Superior temporal gyrus (tissue), 1 donor: ENCODE data around the gene RPF1.
"Not testable (repeated sequence)": the region's sequence is repeated elsewhere in the genome, so short reads cannot be mapped to it uniquely, and the experiment has no call there.

ENCODE experiments used
- DNase-seq: peaks from one replicate; pipeline ENCODE4 v3.0.0-alpha.2; 2016; ENCODE audit errors: extremely low spot score

Gene RPF1

DNA sequence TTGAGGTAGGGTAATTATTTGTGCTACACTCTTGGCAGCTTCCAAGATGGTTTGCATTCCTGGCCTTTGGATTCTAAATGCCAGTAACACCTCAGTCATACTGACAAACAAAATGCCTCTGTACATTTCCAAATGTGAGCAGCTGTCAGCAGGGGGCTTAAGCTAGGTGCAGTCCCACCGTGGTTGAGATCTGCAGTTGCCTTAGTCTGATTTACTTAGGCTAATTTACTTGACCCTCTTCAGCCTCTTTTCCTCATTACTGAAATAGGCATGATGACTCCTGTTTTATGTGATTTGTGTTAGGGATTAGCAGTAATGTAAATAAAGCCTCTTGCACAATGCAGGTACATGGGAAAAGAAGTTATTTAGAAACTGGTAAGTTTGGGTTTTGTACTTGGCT is 13.7 kb downstream of the RPF1 start:
- DNase-seq = no peak

DNA sequence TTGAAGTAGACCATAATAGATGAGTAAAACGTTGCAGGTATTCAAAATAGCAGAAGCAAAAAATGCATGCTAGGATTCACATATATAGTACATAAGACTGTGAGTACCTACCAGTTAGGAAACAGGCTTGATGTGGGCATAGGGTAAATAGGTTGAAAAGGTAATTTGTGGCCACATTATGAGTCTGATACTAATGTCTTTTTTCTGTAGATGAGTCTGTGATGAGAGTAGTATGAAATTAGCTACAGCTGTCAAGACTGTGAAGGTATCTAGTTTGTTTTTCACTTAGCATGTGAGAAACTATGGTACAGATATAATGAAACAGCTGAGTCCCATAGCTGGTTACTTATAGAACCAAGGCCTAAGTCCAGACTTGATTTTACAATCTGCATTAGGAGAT is 14.7 kb downstream of the RPF1 start:
- DNase-seq = no peak

DNA sequence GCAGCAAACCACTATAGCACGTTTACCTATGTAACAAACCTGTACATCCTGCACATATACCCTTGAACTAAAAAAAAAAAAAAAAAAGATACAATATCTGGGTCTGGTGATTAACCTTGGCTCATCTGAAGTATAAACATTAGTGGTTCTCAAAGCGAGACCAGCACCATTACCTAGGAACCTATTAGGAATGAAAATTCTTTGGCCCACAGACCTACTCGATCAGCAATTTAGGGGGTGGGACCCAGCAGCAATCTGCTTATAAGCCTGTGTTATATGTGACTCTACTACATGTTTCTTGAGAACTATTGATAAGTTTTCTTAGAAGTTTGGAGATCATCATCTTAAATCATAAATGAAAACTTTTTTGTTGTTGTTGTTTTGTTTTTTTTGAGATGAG is 17.4 kb downstream of the RPF1 start:
- DNase-seq = no peak

DNA sequence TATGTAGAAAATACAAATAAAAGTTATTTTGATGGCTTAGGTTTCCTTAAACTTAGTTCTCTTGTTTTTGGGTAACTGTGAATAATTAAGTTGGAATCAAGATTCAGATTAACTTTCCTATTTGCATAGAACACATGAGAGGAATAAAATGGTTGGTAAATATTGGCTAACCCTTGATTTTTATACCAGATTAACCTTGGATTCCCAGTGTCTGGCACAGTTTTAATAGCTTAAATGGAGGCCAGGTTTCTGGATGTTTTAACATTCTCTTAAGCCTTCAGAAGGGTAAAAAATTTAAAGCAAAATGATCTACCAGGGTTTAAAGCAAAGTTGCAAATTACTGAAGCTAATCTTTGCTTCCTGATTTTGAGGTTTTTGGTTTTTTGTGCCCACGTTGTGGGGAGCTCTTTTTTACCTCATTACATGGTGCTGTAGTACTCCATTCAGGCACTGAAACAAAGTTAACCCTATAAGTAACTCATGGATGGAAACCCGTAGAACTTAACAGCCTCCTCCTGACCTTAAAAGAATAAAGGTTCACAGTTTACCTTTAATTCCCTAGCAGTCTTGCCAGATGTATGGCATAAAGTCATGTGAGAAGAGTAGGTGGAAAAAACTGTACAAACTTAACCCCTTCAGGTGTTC is 18.7 kb downstream of the RPF1 start:
- no peak for DNase-seq

DNA sequence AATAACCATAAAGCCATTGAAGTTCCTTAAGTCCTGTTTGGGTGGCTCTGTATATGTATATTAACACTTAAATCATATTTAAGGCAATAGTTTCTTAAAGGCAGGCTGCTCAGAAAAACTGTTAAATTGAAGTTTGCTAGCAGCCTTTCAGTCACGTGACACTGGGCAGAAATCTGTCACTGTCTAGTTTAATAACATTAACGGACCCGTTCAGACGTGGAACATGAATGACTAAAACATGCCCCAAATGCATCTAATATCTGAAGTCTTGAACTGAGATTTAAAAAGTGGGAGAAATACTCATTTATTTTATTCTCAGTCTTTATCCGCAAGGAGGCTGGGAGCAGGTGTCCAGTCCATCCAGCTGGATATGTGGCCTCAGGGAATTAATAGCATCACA is 23.9 kb downstream of the RPF1 start:
- DNase-seq = no peak

DNA sequence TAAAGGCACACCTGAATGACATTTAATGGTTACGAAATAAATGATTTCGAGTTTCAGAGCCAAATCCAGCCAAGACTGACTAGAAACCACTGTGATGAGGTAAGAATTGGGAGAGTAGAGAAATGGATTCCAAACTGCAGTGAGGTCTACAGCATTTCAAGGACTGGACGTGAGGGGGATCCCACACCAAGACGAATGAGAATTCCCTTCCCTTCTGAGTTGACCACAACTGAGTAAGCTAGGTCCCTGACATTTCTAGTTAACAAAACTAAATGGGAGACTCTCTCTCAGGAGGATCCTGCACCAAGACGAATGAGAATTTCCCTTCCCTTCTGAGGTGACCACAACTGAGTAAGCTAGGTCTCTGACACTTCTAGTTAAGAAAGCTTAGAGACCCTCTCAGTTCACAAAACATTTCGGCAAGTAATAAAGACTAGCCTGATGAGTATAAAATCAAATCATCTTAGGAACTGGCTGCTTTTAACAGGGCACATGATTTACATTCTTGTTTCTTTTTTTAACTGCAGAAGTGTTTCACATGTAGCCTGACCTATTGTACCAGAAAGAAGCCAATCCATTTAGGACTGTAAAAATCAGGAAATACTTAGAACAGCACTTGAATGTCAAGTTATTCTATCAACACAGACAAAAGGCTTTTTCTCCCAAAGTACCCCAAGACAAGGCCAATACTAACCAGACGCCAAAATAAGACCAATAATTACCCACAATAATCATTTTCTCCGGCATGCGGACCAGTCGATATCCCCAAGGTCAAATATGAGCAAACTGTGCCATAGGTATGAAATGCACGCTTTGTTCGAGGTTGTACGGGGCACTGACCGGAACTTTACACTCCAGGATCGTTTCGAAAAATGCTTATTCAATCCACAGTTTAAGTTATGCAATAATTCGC is 25.8 kb downstream of the RPF1 start:
- DNase-seq = peak; percentile 40

DNA sequence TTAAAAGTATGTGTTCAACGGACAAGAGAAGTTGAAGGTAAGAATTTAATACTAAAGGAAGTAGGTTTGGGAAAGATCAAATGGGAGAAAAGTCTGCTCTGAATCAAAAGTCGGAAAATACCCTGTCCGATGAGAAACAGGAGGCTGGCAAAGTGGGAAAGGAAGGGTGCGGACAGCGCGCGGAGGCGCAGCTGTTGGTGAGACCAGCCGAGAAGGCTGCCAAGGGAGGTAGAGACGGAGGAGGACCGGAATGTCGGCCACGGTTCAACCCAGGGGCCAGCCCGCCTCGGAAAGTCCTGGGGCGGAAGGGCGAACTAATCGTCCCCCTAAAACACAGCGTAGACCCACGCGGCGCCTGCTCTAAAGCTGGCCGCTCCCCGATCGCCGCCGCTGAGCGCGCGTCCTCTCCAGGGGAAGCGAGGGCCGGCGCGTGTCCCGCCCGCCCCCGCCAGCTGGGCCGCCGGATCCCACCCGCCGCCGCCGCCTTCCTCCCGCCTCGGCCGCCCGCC is 26.5 kb downstream of the RPF1 start:
- peak; percentile 43 for DNase-seq

DNA sequence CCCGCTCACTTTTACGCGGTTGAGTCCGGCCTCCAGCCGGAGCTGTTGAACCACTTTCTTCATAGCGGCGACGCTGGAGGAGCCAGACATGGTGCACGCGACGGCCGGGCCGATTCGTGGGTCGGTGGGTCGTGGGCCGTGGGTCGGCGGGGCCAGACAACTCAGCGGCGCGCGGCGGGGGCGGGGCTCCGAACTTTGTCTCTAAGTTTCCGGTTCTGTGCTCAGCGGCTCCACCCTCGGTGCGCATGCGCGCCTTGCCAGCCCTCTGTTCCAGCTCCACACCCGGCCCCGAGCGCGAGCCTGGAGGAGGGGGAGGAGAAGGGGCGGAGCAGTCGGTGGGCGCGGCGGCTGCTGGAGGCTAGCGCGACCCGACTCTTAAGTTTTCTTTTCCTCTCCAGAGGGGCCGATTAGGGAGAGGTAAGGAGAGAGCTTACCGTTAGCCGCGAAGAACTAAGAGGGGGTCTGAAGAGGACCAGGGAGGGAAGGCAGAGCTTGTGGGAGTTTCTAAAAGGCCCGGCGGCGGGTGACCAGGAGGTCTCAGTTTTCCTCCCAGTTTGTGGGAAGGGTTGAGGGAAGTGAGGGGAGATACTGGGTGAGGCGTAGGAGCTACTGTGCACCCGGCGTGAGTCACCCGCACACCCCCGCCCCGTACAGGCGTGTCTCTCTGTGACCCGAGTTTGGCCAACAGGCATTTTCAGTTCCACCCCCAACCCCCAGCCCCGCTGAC is 27.1 kb downstream of the RPF1 start, which contains the start of the genes GNG5 and SPATA1:
Gene GNG5 (minus strand): TSS at position 580 of the 727 bp plus-strand sequence. CDS start 490 bp downstream, at position 90.
Gene SPATA1 (plus strand): TSS at position 385 of the 727 bp plus-strand sequence. CDS start 9,974 bp downstream, outside the sequence.
- peak; percentile 96 for DNase-seq

DNA sequence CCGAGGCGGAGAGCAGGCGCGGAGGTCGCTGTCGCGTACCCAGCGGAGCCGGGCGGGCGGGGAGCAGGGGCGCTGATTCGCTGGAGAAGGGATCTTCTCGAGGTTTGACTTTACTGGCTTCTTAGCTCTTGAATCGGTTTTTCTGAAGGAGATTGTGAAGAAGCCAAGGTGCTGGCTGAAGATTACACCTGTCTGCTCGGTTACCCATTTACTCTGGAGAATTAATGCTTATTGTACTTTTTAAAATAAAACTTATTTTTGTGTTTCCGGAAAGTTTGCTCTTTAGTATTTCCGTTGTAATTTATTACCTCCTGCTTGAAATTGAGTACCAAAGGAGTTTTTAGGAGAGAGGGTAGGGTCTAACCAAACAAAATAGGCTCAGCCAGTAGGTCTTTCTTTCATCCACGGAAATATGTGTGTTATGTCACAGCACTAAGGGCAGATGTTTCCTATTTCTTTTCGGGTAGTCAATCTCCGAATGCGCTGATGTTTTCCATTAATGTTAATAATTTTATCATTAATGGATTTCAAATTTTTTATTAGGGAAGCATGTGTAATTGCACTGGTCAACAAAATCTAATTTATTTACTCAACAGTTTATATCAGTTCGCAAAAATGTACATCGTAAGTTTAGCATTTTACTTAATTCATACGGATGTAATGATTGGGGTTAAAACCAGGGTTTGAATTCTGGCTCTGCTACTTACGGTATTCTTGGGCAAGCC is 27.8 kb downstream of the RPF1 start:
- DNase-seq = no peak

DNA sequence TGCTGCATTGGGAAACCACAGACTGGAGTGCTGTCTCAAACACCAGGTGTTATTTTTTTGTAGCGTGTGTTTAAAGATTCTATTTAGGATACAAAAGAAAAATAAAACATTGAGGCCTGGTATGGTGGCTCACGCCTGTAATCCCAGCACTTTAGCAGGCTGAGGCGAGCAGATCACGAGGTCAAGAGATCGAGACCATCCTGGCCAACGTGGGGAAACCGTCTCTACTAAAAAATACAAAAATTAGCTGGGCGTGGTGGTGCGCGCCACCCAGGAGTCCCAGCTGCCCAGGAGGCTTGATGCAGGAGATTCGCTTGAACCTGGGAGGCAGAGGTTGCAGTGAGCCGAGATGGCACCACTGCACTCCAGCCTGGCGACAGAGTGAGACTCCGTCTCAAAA is 28.8 kb downstream of the RPF1 start:
- DNase-seq = not testable (repeated sequence)

DNA sequence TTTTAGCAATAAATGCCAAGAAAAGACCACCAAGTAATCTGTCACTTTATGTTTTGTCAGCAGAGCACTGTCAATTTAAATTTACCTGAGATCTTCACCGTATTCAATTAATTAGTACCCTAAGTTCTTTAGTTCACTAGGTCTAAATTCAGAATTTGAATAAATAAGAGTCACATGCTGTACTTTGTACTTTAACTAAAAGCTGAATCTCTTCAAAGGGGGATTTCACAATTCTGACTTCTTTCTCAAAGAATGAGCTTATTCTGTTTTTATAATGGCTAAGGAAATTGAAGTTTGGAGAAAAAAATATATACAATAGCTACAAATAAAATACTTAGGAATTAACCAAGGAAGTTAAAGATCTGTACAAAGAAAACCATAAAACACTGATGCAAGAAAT is 29.4 kb downstream of the RPF1 start:
- DNase-seq = no peak

DNA sequence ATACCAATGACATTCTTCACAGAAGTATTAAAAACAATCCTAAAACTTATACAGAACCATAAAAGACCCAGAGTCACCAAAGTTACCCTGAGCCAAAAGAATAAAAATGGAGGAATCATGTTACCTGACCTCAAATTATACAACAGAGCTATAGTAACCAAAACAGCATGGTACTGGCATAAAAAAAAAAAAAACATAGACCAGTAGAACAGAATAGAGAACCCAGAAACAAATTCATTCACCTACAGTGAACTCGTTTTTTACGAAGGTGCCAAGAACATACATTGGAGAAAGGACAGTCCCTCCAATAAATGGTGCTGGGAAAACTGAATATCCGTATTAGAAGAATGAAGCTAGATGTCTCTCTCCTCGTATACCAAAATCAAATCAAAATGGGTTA is 30.0 kb downstream of the RPF1 start:
- no peak for DNase-seq

DNA sequence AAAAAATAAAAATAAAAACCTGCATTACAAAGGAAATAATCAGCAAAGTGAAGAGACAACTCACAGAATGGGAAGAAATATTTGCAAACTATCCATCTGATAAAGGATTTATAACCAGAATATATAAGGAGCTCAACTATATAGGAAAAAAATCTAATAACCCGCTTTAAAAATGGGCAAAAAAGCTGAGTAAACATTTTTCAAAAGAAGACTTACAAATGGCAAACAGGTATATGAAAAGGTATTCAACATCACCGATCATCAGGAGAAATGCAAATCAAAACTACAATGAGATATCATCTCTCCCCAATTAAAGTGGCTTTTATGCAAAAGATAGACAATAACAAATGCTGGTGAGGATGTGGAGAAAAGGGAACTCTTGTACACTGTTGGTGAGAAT is 31.1 kb downstream of the RPF1 start:
- no peak for DNase-seq

DNA sequence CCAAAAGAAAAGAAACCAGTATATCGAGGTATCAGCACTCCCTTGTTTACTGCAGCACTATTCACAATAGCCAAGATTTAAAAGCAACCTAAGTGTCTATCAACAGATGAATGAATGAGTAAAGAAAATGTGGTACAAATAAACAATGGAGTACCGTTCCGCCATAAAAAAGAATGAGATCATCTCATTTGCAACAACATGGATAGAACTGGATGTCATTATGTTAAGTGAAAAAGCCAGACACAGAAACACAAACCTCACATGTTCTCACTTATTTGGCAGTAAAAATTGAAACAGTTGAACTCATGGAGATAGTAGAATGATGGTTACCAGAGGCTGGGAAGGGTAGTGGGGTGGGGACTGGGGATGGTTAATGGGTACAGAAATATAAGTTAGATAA is 31.6 kb downstream of the RPF1 start:
- no peak for DNase-seq

DNA sequence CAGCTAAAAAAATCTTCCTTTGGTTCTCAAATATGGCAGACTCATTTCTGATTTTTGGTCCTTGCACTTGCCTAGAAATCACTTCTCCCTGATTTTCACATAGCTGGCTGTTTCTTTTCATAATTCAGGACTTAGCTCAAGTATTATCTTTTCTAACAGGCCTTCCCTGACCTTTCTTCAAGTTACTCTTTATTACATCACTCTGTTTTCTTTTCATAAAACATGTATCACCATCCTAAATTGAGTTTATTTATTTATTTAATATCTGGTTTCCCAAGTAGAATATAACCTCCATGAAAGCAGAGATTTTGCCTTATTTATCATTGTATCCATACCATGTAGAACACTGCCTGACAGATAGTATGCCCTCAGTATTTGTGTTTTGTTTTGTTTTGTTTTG is 45.5 kb downstream of the RPF1 start:
- DNase-seq = no peak

DNA sequence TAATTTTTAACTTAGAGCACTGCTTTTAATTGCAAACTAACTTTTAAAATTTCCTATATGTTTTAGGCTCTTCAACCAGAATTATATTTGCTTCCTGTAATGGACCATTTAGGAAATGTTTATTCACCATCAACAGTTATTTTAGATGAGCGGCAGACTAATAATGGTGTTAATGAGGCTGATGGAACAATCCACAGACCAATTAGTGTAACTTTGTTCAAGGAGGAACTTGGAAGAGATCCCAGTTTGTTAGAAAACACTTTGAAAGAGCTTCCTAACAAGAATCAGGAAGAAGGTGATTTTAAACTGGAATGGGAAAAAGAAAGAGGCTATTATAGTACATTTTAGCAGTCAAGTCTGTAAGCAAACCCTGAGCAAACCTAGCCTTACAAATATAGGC is 46.7 kb downstream of the RPF1 start:
- no peak for DNase-seq

DNA sequence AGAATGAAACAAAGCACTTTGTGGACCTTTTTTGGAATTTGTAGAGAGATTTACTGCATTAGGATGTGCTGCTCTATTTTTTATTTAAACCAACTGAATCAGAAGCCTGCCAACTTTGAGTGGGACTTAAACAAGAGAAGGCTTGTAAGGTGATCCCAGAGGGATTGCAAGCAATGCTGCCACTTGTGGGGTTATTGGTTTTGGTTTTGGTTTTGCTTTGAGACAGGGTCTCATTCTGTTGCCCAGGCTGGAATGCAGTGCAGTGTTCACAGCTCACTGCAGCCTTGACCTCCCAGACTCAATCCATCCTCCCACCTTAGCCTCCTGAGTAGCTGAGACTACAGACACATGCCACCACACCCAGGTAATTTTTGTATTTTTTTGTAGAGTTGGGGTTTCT is 59.5 kb downstream of the RPF1 start:
- no peak for DNase-seq

DNA sequence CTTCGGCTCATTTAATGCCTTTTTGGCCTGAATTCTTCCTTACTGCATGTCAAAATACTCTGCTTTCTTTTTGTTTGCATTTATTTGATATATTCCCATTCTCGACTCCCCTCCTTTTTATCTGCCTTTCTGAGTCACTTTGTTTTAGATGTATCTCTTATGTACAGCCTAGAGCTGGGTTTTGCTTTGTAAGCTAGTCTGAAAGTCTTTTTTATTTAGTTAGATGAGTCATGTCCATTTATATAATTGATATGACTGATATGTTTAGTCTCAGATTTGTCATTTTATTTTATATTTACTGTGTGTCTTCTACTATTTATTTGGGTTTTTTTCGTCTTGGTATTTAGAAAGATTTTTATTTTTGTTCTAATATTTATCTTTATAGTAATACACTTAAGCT is 60.9 kb downstream of the RPF1 start:
- no peak for DNase-seq

DNA sequence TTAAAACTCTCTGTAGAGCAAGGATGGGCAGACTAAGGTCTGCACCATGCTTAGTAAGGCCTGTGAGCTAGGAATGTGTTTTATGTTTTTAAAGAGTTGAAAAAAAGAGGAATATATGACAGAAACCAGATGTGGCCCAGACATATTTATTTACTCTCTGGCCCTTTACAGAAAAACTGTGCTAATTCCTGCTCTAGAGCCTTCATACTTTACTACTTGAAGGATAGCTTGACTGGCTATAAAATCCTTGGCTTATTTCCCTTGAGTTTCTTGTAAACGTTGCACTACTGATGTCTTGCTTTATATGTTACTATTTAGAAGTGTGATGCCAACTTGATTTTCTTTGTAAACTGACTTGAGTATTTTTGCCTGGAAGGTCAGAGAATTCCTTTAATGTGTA is 61.7 kb downstream of the RPF1 start:
- DNase-seq = no peak

DNA sequence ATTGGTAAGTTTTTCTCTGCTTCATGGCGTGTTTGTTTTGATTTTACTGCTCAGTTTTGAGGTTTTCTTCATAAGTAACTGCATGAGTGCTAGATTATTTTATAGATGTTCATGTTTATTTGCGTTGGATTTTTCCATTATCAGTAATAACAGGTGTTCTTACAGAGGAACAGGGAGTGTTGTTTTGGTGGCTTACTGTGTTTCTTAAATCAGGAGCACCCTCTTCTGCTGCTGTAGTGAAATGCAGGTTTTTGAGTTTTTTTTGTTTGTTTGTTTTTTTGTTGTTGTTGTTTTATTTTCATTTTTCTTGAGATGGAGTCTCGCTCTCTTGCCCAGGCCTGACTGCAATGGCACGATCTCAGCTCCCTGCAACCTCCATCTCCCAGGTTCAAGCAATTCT is 62.6 kb downstream of the RPF1 start:
- no peak for DNase-seq
